Stimulated activated CD4-positive, alpha-beta T cell treated with anti-CD3 and anti-CD28 coated beads, Interleukin-15, amount 100 ng/mL, for 1 hour (primary cell): ENCODE data around the gene ZNF605.
A peak's percentile ranks its signal among the peaks of the same experiment; 100 is the strongest.
"Not testable (repeated sequence)": the region's sequence is repeated elsewhere in the genome, so short reads cannot be mapped to it uniquely, and the experiment has no call there.

ENCODE experiments used
- DNase-seq, 2 donors: peaks; one replicate each; pipeline ENCODE4 v3.0.0-alpha.2; 2020; ENCODE audit warnings: low read depth in 1 of 2, low spot score in 1 of 2

Gene ZNF605

DNA sequence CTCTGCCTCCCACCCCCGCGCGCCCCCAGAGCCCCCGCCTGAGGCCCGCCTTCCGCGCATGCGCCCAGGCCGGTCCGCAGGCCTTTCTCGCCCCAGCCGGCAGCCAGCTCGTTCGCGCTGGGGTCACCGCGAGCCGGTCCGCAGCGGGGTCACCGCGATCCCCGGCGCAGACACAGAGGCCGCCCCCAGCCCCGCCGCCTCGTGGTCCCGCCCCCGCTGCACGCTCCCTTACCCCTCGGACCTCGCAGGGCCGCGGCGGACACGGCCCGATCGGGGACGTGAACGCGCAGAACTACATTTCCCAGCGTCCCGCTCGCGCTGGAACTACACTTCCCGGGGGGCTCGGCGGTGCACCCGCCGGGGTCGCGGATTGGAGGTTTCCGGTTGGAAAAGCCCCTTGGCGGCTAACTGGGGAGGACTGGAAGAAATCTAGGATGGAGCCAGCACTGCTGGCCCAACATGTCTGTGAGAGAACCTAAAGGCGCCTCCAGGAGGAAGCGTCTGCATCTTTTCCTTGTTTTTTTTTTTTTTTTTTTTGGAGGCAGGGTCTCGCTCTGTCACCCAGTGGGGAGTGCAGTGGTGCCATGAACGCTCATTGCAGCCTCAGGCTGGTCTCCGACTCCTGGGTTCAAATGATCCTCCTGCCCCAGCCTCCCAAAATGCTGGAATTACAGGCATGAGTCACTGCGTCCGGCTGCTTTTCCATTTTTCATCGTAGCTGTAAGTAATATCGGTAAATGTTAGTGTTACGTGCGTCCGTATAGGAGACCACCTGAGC is at the start of gene ZNF605:
TSS of gene ZNF605 (minus strand) at position 296 of the 778 bp plus-strand sequence. CDS start 10,671 bp downstream, outside the sequence.
- DNase-seq: peak; percentile 72

DNA sequence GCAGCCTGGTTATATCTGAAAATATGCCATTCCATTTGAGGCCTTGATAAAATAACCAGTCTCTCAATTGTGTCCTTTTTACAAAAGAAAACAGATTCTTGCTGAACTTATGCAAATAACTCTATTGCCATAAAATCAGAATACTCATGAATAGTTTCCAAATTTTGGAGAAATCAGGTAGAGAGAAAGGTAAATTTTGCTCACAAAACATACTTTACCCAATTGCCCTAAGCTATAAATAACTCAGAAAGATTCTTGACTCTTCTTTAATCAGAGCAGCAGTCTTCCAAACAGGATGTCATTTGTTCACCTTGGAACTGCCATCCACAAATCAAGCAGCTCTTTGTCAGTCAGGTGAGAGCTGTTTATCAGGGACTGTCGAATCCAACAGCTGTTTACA is 42.6 kb upstream of the ZNF605 start:
- DNase-seq: no peak

GRCh38 chr12:132986885-132987225 is 30.7 kb upstream of the ZNF605 start:
- DNase-seq: no peak

GRCh38 chr12:132986001-132986884 is 30.1 kb upstream of the ZNF605 start, which contains the start of gene ZNF26:
ZNF26 (plus strand) TSS chr12:132986367; CDS start chr12:132986841, 474 bp downstream.
- peak; percentile 72 to 73 for DNase-seq

DNA sequence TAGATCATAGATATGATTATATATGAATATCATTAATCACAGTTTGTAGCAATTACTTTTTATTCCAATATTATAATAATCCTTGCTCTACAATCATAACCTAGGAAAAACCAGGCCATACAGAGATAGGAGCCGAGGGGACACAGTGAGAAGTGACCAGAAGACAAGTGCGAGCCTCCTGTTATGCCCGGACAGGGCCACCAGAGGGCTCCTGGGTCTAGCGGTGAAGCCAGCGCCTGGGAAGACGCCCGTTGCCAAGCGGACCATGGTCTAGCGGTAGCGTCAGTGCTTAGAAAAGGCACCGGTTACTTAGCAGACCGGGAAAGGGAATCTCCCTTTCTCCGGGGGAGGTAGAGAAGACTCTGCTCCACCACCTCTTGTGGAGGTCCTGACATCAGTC is 20.8 kb upstream of the ZNF605 start:
- peak in 1 of 2 donors; percentile 14 for DNase-seq

- no peak for DNase-seq
These were observed 16.3 kb upstream of the ZNF605 start for GRCh38 chr12:132972374-132972773.

GRCh38 chr12:132967736-132968135 is 11.6 kb upstream of the ZNF605 start:
- DNase-seq: no peak

DNA sequence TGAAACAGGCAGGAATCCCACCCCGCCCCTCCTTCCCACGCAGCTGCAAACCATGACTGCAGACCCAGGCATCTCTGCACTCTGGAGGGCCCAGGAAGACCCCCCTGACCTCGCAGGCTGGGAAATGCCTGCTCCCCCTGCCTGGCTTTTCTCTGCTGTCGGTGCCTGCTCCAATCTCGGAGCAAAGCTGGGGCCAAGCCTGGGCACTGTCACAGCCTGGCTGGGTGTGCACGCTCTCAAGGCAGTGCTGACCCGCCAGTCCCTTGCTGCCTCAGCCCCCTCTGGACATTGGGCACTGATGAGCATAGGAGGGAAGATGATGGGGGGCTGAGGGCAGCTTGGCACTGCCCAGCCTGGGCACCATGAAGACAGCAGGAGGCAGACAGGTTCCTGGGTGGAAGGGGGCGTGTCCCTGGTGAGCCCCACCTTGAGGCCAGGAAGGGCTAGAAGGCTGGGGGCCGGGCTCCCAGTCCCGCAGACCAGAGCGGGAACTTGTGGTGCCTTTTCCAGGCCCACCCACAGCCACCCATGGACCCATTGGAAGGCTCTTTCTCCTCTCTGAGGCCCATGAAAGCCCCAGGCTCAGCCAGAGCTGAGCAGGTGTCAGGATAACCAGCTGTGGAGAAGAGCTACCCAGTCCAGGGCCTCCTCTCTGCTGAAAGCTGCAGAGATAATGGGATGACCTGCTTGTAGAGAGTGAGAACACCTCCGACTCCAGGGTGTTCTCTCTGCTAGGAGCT is 10.7 kb upstream of the ZNF605 start:
- DNase-seq: no peak

DNA sequence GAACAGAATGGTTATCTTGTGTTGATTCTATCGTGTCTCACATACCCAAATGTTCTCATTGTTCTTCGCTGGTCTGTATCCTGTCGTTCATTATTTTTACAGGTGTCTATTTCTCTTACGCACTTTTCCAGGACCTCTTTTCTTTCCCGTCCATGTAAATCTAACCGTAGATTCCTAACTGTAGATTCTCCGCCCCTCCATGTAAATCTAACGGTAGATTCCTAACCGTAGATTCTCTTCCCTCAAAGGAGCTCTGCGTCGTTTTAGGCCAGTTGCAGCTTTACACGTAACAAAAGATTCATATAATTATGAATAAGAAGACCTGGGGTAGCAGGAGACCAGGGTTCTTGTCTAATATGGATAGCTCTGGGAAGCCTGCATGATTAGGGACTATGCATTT is 9.7 kb upstream of the ZNF605 start:
- DNase-seq: no peak

GRCh38 chr12:132963947-132964346 is 7.8 kb upstream of the ZNF605 start:
- DNase-seq: not testable (repeated sequence)

DNA sequence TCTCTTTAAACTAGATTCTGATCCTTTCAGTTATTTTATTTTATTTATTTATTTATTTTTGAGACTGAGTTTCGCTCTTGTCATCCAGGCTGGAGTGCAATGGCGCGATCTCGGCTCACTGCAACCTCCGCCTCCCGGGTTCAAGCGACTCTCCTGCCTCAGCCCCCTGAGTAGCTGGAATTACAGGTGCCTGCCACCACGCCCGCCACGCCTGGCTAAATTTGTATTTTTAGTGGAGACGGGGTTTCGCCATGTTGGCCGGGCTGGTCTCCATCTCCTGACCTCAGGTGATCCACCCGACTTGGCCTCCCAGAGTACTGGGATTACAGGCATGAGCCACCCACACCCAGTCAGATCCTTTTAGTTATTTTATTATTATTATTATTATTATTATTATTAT is 5.7 kb upstream of the ZNF605 start:
- not testable (repeated sequence) for DNase-seq

DNA sequence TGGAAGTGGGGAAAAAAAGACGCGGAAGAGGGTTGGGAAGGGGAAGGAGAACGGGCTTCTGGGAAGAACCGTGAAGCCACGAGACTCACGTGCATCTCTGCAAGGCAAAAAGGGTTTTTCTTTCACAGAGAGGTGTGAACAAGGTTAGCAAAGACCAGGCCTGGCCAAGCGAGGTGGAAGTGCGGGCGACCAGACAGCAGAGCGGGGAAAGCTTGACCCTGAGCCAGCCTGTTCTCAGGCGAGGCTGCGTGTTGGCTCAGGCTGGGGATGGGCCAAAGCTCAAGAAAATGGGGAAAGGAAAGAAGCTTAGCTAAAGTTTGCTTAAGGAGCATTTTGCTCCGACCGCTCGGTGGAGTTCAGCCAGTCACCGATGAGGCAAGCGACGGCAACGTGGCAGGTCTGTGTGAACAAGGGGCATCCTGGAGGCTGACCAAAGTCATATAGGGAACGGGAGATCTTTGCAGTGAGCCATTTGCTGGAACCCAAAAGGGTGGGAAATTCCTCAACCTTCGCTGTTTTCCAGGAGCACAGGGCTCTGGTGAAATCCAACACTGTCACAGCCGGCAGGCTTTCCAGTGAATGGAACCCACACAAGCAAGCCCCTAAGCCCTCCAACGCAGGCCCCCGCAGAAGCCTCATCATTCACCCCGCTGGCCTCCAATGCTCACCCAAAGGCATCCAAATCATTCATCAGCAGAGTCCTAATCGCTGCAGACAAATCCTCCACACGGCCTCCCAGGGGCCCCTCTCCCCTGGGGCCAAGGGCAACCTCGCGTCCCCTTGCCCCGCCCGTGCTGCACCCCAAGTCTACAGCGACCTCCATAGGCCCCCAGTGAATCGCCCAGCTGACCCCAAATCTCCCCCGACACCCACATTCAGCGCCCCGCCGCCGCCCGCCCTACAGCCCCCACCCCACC is 754 bp downstream of the ZNF605 start:
- DNase-seq: no peak

DNA sequence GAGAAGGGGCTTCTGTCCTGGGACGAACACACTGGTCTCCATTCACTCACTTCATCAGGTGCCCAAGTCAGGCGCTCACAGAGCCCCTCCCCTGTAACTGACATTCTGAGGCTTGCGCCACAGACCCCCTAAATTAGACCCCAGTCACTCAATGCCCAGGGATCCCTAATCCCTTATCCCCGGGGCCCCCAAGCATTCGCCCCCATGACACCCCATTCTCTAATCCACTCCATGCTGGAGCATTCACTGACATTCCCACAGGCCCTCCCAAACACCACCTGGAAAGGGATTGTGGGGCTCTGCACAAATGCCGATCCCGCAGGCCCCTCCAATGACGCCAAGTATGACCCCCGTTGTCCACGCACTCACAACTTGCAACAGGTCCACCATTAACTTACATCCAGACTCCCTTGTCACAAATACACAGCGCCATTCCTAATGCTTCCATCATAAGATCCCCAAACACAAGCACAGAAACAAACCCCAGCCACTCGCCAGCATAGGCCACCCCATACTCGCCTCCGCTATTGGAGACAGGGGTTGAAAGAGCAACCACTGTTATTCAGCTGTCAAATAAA is 1.5 kb downstream of the ZNF605 start:
- DNase-seq: no peak

DNA sequence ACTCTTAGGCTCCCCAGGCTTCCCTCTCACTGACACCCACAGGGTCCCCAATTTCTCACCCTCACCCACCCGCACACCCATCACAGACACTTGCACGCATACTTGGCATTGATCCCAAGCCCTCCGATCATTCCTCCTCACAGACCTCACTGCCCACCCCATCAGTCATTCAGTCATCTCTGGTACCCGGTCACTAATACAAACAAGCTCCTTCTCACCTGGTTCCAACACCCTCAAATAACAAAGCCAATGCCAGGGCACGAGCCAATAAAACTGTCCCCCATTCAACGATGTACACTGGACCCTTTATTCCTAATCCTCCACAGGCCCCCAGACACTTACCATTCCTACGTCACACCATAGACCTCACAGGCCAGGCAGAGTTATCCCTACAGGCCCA is 2.3 kb downstream of the ZNF605 start:
- DNase-seq: no peak

DNA sequence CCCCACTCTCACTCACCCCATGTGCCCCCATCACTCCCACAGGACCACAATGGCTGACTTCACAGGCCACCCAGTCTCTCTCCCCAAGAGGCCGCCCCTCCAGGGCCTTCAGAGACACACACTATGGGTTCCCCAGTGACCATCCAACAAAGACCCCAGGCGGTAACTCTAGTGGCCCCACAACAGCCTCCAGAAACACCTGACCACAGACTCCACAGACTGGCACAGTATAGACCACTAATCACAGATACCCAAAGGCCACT is 3.0 kb downstream of the ZNF605 start:
- no peak for DNase-seq

GRCh38 chr12:132952371-132953162 is 3.5 kb downstream of the ZNF605 start:
- DNase-seq: no peak

DNA sequence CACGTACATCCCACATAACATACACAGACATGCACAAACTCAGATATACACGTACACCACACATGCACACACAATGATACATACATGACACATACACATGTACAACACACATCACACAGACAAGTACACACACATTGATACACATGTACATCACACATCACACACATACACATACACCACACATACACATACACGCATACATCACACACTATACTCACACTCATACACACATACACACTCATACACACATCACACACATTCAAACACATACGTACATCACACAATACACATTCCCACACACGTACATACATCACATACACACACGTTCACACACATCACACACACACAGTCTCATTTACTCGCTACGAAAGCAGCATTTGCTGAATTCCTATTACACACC is 4.5 kb downstream of the ZNF605 start:
- no peak for DNase-seq

DNA sequence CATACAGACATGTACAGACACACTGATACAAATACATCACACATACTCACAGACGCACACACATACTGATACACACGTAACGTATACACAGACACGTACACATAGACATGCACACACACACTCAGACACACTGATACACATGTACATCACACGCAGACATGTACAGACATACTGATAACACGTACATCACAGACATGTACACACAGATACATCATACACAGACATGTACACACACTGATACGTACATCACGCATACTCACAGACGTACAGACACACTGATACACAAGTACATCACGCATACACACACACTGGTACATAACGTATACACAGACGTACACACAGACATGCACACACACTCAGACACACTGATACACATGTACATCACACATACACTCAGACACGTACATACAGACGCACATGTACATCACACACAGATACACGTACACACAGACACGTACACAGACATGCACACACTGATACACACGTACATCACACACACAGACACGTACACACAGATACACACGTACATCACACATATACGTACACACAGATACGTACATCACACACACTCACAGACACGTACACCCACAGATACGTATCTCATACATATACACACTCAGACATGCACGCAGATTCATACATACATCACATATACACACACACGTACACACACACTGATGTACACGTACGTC is 5.1 kb downstream of the ZNF605 start:
- DNase-seq: no peak
